Gastrocnemius medialis (tissue), 4 donors: ENCODE results near the gene OR2J1. TPM values are rescaled to one million over a fixed set of nuclear protein-coding genes. Genes with fewer than 3 reads are reported as not detected.

Experiments
- ATAC-seq, 2 donors: fragments of 150-250 bp; one replicate each; pipeline ENCODE4 v1.9.1; 2016
- DNase-seq, 2 donors: peaks; one replicate each; pipeline ENCODE4 v3.0.0-alpha.2; 2019
- H3K27ac ChIP-seq, 4 donors: fragments of 200-600 bp; sonication (generic); 1 replicate in 1 of 4; 2 replicates in 3 of 4; pipeline ENCODE4 v1.5.1; 2016 to 2018; ENCODE audit warnings: mild to moderate bottlenecking in 2 of 4, moderate library complexity in 1 of 4
- H3K27me3 ChIP-seq, 3 donors: fragments of 200-600 bp; sonication (generic) in 2 of 3; 1 replicate in 1 of 3; 2 replicates in 2 of 3; pipeline versions ENCODE4 v1.5.1 to v1.6.0; 2016 to 2019; ENCODE audit warnings: mild to moderate bottlenecking in 1 of 3, moderate library complexity in 1 of 3
- H3K36me3 ChIP-seq, 2 donors: fragments of 200-600 bp; sonication (generic) in 1 of 2; one replicate each; pipeline ENCODE4 v1.5.1; 2017 to 2018
- H3K4me1 ChIP-seq, 2 donors: fragments of 200-600 bp; sonication (generic) in 1 of 2; one replicate each; pipeline ENCODE4 v1.5.1; 2016 to 2017; ENCODE audit warnings: mild to moderate bottlenecking in 2 of 2
- H3K4me3 ChIP-seq, 4 donors: fragments of 200-600 bp; sonication (generic) in 3 of 4; 1 replicate in 1 of 4; 2 replicates in 3 of 4; pipeline ENCODE4 v1.5.1; 2016 to 2019; ENCODE audit warnings: mild to moderate bottlenecking in 2 of 4
- H3K9me3 ChIP-seq, 3 donors: fragments of 200-600 bp; sonication (generic) in 2 of 3; 1 replicate in 1 of 3; 2 replicates in 2 of 3; pipeline ENCODE4 v1.5.1; 2016 to 2019
- CTCF ChIP-seq, 5 experiments: fragments of 450-650 bp in 3 of 5; fragments of 200-600 bp in 2 of 5; sonication (generic) in 2 of 5; IDR thresholded peaks in 4 of 5; conservative IDR thresholded peaks in 1 of 5; 1 replicate in 4 of 5; 2 replicates in 1 of 5; pipeline ENCODE4 v1.5.1; 2016 to 2019; ENCODE audit warnings: antibody characterized with exemption in 5 of 5, mild to moderate bottlenecking in 3 of 5, moderate library complexity in 3 of 5
- POLR2A ChIP-seq, 2 donors: fragments of 450-650 bp; IDR thresholded peaks; one replicate each; pipeline ENCODE4 v1.6.1; 2017; ENCODE audit warnings: antibody characterized with exemption in 2 of 2, mild to moderate bottlenecking in 2 of 2, moderate library complexity in 2 of 2
- in situ Hi-C, 4 donors: fragments of 200-750 bp; cut with MboI; loops; one replicate each; pipeline versions ENCODE4 v1.15.0 to v1.8.0; 2017; ENCODE audit warnings: low sequenced_read_pairs in 4 of 4
- intact Hi-C: fragments of 100-400 bp; cut with DNase I; formaldehyde crosslinking; loops from one replicate; pipeline ENCODE4 v1.15.1; 2023; ENCODE audit warnings: low total_unique reads
- total RNA-seq, 4 donors: library from RNA; depleted of rRNA; stranded (reverse); fragments of >200 nt; gene quantifications; one replicate each; pipeline versions ENCODE4 v1.1.0 to v1.2.3, GENCODE V29; 2016

Gene OR2J1
- total RNA-seq, 4 donors from 2014 or later: not detected

- Histone ChIP-seq H3K4me1 (no peaks in the 10 kb centered on the region), H3K27me3 (no peaks in the 10 kb centered on the region), H3K4me3 (no peak overlapping the region), H3K27ac (no peak overlapping the region), H3K9me3 (no peaks in the 10 kb centered on the region), H3K36me3 (no peaks in the 10 kb centered on the region)
- DNase-seq (no peak), ATAC-seq (no peak)
- in situ Hi-C loops (no loop called here), intact Hi-C loops (no loop called here)
- no peak for TF ChIP-seq CTCF (IDR thresholded peaks at IDR 0.05 in 4 of 5, conservative IDR thresholded peaks at IDR 0.05 in 1 of 5)
Observed at GRCh38 chr6:29081312-29081711, 18.0 kb upstream of the OR2J1 start.

GRCh38 chr6:29082457-29082856 is 16.8 kb upstream of the OR2J1 start:
- intact Hi-C loops: no loop called here
- in situ Hi-C loops: no loop called here

GRCh38 chr6:29087213-29087612 is 12.1 kb upstream of the OR2J1 start, which contains the start of gene OR2B3:
OR2B3 (minus strand) TSS chr6:29087313; CDS start chr6:29087248, 65 bp downstream.
- no peaks in the 10 kb centered on the region for H3K4me1 ChIP-seq
- in situ Hi-C loops: no loop called here
- H3K27me3 ChIP-seq: no peaks in the 10 kb centered on the region
- H3K27ac ChIP-seq: no peak within 1 kb of the TSS
- H3K4me3 ChIP-seq: no peak within 1 kb of the TSS
- H3K9me3 ChIP-seq: no peaks in the 10 kb centered on the region
- TF ChIP-seq CTCF (IDR thresholded peaks at IDR 0.05 in 4 of 5, conservative IDR thresholded peaks at IDR 0.05 in 1 of 5) (no peak), POLR2A (IDR thresholded peaks at IDR 0.05) (no peak)
- no peaks in the 10 kb centered on the region for H3K36me3 ChIP-seq
- intact Hi-C loops: no loop called here
- DNase-seq (no peak), ATAC-seq (no peak)

More at GRCh38 chr6:29082457-29082856, 16.8 kb upstream of the OR2J1 start:
- H3K27me3 ChIP-seq: no peaks in the 10 kb centered on the region
- H3K4me1 ChIP-seq: no peaks in the 10 kb centered on the region
- H3K9me3 ChIP-seq: no peaks in the 10 kb centered on the region
- no peak for ATAC-seq
- no peaks in the 10 kb centered on the region for H3K36me3 ChIP-seq
- TF ChIP-seq CTCF (IDR thresholded peaks at IDR 0.05 in 4 of 5, conservative IDR thresholded peaks at IDR 0.05 in 1 of 5) (no peak), POLR2A (IDR thresholded peaks at IDR 0.05) (no peak)
- no peak for DNase-seq
- no peak overlapping the region for H3K4me3 ChIP-seq
- H3K27ac ChIP-seq: no peak overlapping the region

GRCh38 chr6:29092957-29093356 is 6.3 kb upstream of the OR2J1 start:
- intact Hi-C loops: no loop called here
- Histone ChIP-seq H3K9me3 (no peaks in the 10 kb centered on the region), H3K36me3 (no peaks in the 10 kb centered on the region), H3K4me1 (no peaks in the 10 kb centered on the region), H3K27me3 (no peaks in the 10 kb centered on the region), H3K4me3 (no peak overlapping the region), H3K27ac (no peak overlapping the region)
- in situ Hi-C loops: no loop called here
- TF ChIP-seq POLR2A (IDR thresholded peaks at IDR 0.05) (no peak), CTCF (IDR thresholded peaks at IDR 0.05 in 4 of 5, conservative IDR thresholded peaks at IDR 0.05 in 1 of 5) (no peak)
- DNase-seq: no peak
- no peak for ATAC-seq

GRCh38 chr6:29097803-29098202 is 1.5 kb upstream of the OR2J1 start:
- H3K27ac ChIP-seq: no peak overlapping the region
- no peaks in the 10 kb centered on the region for H3K4me1 ChIP-seq
- TF ChIP-seq CTCF (IDR thresholded peaks at IDR 0.05 in 4 of 5, conservative IDR thresholded peaks at IDR 0.05 in 1 of 5) (no peak), POLR2A (IDR thresholded peaks at IDR 0.05) (no peak)
- no peaks in the 10 kb centered on the region for H3K9me3 ChIP-seq
- intact Hi-C loops (no loop called here), in situ Hi-C loops (no loop called here)
- no peak for ATAC-seq
- H3K36me3 ChIP-seq: no peaks in the 10 kb centered on the region
- no peak overlapping the region for H3K4me3 ChIP-seq
- H3K27me3 ChIP-seq: no peaks in the 10 kb centered on the region
- no peak for DNase-seq
